Measurements from ENCODE around the gene ATG16L1.

The ATG16L1 gene

DNA sequence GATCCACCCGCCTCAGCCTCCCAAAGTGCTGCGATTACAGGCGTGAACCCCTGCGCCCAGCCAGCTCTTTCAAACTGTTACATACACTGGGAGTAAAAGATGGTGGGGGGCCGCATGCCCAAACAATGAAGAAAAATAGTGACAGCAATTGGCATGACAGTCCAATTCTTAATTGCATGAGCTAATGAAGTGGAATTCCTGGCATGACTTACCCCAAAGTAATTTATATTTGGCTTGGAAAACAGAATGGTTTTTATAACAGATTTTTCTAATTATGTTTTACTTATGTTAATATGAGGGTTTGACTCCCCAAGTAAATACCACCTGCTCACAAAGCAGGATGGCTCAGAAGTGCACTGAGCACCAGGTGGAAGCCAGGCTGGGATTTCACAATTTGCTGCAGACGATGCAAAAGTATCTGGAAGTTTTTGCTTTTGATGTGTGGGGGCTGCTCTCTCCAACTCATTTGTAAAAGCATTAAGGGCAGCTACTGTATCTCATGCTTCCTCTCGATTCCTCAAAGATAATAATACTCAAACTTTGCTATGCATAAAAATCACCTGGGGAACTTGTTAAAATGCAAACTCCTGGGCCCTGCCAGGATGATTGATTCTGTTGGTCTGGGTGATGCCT is 24.0 kb upstream of the ATG16L1 start:
- no peak for DNase-seq (ENCODE audit: low read depth in 2 of 2)

DNA sequence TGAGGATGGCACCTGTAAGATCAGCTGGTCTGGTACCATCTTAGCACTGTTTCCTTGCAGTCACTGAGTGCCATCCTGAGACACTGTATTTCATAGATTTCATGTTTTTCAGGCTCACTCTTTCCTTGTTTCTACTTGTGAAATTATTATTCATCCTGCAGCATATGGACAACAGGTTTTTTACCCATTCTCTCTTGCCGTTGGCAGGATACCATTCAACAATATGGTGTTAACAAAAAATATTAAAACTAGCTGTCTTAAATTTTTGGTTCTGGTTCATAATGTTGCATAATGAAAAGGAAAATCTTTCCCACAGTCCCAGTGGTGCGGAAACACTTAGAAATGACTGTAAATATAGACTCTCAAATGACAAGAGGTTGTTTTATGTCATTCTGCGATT is 23.1 kb upstream of the ATG16L1 start:
- DNase-seq (ENCODE audit: low read depth in 2 of 2), result no peak

DNA sequence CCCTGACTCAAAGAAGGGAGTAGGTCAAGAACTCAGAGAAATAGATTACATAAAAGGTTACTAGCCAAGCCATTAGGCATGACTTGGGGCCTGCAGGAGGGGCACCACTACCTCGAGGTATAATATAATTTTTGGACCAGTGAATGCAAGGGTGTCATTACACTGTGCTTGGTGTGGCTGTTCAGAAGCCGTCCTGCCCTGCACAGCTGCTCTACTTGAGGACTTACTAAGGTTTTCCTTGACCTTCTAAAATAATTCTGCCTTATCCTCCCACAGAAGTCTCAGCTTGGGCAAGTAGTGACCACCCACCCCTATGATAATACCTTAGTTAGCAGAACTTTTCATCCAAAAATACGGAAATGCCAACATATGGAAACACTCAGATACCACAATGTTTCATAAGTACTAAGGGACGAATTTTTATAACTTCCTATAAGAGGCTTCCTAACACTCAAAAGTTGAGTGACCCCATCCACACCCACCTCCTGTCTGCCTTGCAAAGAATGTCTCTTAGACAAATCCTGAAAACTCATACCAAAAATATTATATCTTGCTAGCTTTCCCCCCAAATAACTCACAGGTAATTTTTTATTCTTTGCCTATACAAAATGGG is 17.7 kb upstream of the ATG16L1 start:
- no peak for DNase-seq (ENCODE audit: low read depth in 2 of 2)

DNA sequence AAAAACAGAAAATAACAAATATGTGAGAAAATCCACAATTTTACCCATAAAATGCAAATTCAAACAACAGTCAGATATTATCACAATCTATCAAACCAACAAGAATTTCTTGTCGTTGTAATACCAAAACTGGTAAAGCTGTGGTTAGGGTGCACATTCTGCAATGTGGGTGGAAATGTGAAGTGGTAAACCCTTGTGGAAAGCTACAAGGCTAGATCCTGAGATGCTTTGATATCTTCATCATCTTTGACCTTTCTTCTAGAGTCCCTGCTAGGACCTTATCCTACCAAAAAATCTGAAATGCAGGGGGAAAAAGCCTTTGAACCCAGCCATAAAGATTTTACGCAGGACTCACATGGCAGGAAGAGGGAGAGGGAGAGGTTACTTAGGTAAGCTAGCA is 17.2 kb upstream of the ATG16L1 start:
- DNase-seq (ENCODE audit: low read depth in 2 of 2), result no peak

DNA sequence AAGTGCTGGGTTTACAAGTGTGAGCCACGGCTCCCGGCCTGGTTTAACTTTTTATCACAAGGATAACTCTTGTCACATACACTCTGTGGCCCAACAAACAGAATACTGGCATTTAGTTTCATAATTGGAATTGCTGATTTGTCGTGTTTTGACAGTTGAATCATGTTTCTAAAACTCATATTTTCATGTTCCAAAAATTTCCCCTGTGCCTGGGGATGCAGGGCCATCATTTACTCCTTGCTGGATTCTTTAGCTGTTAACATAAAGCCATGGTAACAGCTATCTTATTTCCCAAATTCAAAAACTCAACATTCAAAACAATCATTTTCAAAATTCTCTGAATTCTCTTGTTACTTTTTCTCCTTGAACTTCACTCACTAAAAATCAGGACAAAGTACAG is 16.5 kb upstream of the ATG16L1 start:
- no peak for DNase-seq (ENCODE audit: low read depth in 2 of 2)

DNA sequence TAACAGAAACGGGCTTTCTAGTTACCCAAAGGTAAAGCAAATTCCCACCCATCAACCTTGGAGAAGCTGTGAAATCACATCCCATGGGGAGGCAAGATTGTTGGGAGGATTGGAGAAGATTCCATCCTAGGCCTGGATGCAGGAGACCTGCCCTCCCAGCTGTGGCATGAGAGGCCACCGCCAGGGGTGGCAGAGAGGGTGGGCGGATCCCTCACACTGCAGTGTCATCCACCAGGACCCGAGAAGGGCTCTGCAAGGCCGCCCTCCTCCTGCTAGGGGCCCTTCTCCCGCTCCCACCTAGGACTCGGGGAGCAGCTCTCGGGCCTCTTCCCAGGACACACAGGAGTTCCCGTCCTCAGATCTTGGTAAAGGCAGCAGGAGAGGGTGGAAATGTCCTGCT is 15.5 kb upstream of the ATG16L1 start:
- no peak for DNase-seq (ENCODE audit: low read depth in 2 of 2)

GRCh38 chr2:233236820-233237589 is 14.5 kb upstream of the ATG16L1 start:
- no peak for DNase-seq (ENCODE audit: low read depth in 2 of 2)

GRCh38 chr2:233240897-233241296 is 10.6 kb upstream of the ATG16L1 start:
- DNase-seq (ENCODE audit: low read depth in 2 of 2), result no peak

DNA sequence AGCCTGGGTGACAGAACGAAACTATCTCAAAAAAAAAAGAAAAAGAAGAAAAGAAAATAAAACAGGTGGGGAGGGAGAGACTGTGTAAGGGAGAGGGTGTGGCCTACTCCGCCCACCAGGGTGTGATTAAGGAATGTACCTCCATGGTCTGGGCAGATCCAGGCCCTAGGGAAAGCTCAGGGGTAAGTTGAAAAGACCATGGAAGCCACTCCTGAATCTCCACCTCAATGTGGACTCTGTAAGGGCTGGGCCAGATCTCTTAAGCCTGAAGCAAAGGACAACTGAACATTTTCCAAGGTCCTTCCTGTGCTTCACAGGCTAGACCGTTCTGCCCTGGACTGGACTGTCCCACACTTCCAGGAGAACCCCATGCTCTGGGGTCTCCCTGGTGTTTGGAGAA is 9.7 kb upstream of the ATG16L1 start:
- no peak for DNase-seq (ENCODE audit: low read depth in 2 of 2)

DNA sequence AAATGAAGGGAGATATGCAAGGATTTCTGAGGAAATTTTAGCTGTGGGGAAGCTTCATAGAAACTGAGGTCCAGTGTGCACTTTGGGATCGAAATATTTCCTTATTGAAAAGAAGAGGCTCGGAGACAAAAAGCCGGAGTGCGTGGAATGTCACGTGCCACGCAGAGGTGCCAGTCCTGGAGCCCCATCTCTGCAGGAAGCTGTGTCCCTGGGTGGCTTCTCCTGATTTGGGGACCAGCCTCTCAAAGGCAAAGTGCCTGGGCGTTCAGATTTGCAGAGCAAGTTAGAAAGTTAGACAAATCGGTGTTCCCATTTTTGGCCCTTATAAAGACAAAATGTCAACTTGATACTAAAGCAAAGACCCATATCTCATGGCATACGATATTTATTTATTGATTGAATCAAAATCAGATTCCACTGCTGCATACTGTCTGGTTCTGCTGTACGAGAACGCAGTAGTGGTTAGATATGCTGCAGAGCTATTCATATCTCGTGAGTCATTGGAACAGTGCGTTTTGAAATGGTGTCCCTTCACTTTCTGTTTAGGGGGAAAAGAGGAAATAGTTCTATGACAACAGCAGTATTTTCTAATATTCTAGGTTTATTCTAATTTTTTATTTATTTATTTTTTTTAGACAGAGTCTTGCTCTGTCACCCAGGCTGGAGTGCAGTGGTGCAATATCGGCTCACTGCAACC is 9.1 kb upstream of the ATG16L1 start:
- DNase-seq (ENCODE audit: low read depth in 2 of 2), result no peak

- no peak for DNase-seq (ENCODE audit: low read depth in 2 of 2)
Observed at GRCh38 chr2:233243348-233243747, 8.1 kb upstream of the ATG16L1 start.

DNA sequence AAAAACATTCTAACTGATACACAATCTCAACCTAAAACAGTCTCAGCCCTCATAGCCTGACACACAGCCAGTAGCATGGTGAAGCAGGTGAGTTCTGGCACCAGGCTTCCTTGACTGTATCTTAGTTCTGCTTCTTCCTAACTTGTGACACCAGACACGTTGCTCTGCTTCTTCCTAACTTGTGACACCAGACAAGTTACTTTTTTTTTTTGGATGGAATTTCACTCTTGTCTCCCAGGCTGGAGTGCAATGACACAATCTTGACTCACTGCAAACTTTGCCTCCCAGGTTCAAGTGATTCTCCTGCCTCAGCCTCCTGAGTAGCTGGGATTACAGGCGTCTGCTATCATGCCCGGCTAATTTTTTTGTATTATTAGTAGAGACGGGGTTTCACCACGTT is 6.7 kb upstream of the ATG16L1 start:
- DNase-seq (ENCODE audit: low read depth in 2 of 2), result no peak

DNA sequence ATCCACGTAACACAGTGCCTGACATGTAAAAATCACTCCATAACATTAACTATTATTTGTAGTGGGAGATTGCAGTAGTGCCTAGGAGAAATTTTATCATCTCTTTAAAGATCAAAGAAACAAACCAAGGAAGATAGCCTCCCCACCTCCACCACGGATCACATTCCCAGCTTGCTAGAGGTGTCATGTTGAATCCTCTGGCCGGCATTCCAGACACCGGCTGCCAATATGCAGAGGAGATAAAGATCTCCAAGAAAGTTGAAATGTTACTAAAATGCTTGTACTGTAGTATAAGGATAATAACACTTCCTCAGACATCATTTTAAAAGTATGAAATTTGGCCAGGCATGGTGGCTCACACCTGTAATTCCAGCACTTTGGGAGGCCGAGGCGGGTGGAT is 6.1 kb upstream of the ATG16L1 start:
- DNase-seq (ENCODE audit: low read depth in 2 of 2), result no peak

DNA sequence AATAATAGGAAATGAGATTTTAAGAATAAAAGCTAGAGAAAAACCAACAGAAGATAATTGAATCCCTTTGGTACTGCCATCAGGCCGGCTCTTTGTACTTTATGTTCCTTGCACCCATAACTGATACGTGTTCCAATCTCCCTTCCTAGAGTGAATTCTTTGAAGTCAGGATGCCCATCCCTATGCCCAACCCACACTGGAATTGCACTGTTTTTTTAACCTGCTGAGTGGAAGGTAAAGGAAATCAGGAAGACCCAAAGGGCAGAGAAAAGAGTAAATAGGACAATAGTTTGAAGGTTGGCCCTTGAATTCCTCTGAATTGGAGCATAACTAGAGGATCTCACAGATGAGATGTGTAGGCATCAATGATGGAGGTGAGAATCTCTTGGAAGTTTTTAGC is 4.4 kb upstream of the ATG16L1 start:
- DNase-seq (ENCODE audit: low read depth in 2 of 2), result no peak

GRCh38 chr2:233247744-233248143 is 3.7 kb upstream of the ATG16L1 start:
- peak; percentile 52 to 68 for DNase-seq (ENCODE audit: low read depth in 2 of 2)

DNA sequence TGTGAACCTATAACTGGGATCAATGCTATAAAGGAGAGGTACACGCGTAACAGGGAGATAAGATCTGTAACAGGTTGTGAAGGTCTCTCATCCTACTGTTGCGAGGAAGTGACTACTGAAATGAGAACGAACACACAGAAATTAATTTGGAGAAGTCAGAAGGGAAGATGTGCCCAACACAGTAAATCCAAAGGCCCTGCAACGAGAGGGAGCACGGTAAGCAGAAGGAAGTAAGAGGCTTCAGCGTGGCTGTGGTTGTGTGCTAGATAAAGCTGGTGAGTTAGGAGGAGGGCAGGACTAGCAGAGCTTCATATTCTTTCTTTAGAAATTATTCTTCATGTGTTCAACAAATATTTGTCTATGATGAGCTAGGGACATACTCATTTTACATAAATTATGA is 2.5 kb upstream of the ATG16L1 start:
- no peak for DNase-seq (ENCODE audit: low read depth in 2 of 2)

DNA sequence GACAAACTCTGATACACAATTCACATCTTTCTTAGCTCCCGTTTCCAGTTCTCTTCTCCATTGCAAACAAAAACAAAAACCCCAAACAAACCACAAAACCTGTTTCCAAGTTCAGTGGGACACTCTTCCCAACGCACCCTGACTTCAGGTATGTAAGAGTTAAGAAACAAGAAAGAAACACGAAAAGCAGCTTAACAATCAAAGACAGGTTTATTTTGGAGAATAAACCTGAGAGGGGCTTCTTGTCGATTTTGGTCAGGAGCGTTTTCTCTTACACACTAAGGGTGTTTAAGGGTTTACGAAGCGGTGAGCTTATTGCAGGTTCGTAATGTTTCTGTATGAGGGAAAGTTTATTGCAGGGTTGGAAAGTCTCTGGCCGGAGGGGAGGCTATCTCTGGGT is 905 bp upstream of the ATG16L1 start:
- DNase-seq (ENCODE audit: low read depth in 2 of 2), result no peak

DNA sequence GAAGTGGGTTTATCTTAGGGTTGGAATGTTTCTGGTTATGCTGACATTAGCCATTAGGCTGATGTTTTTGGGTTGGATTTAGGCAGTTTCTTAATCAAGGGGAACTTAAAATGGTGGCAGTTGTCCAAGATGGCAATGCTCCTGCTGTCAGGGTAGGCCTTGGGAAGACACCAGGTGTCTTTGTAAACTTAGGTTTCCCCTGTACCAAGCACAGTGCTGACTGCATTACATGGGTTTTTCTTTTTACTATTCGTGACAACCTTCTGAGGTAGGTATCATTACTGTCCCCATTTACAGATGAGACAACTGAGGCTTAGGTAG is 528 bp upstream of the ATG16L1 start:
- no peak for DNase-seq (ENCODE audit: low read depth in 2 of 2)

GRCh38 chr2:233252227-233252626 is 754 bp downstream of the ATG16L1 start:
- no peak for DNase-seq (ENCODE audit: low read depth in 2 of 2)

- DNase-seq (ENCODE audit: low read depth in 2 of 2), result no peak
Observed at GRCh38 chr2:233255151-233255550, 3.7 kb downstream of the ATG16L1 start.

DNA sequence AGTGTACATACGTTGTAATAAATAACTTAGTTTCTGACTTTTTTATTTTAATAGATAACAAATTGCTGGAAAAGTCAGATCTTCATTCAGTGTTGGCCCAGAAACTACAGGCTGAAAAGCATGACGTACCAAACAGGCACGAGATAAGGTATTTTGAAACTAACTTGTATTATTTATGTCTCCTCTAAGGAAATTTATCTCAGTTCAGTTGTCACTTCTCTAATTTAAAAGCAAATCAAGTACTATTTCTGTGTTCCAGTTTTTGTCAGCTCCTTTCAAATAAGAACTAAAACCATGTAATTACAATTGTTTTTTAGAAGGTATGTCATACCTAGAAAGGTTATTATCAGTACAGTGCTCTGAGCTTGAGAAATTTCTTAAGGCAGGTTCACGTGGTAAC is 4.6 kb downstream of the ATG16L1 start:
- DNase-seq (ENCODE audit: low read depth in 2 of 2), result no peak

DNA sequence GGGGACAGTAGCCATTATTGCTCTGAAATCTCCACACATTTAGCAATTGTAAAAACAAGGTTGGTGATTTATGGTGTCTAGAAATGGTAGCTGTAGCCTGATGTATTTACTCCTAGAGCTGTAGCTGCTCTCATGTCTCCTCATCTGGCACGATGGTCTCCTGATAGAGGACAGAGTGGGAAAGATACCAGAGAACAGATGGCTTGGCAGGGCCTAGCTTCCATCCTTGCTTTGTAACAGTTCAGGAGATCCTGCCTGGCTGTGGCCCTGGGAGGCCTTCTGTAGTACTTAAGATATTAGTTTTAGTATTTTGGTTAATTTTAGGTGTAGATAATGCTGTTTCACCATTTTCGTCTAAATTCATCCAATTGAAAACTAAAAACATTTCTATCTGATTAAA is 6.7 kb downstream of the ATG16L1 start:
- DNase-seq (ENCODE audit: low read depth in 2 of 2), result no peak

DNA sequence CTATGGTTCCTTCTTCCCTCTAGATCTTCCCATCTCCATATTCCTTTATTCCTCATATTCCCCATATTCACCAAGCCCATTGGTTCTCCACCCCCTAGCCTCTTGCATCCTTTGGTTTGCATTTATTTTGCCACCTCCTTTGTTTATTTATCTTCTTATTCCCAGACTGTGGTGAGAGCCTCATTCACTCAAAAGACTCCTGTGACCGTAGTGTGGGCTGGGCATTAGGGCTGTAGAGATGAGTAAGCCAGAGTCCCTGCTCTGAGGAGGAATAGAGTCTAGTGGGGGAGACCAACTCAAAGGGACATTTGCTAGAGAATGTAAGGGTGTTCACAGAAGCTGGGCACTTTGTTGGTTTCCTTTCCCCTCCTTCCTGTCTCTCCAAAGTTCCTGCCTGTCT is 8.3 kb downstream of the ATG16L1 start:
- DNase-seq (ENCODE audit: low read depth in 2 of 2), result no peak

Measured in stimulated activated CD4-positive, alpha-beta T cell treated with anti-CD3 and anti-CD28 coated beads, Interleukin-15, amount 100 ng/mL, for 48 hours (primary cell).